HTR-8/SVneo (cell line): ENCODE data around the gene C13orf46.

Experiments
- DNase-seq: peaks from one replicate; pipeline ENCODE4 v3.0.0; 2011; ENCODE audit warnings: low spot score, mixed read lengths; ENCODE audit not compliant: insufficient read length
- FAIRE-seq: peaks from 2 replicates; lab custom pipeline; 2011; peaks lifted over from hg19 to GRCh38; lab: Jason Lieb, UNC

C13orf46 gene

DNA sequence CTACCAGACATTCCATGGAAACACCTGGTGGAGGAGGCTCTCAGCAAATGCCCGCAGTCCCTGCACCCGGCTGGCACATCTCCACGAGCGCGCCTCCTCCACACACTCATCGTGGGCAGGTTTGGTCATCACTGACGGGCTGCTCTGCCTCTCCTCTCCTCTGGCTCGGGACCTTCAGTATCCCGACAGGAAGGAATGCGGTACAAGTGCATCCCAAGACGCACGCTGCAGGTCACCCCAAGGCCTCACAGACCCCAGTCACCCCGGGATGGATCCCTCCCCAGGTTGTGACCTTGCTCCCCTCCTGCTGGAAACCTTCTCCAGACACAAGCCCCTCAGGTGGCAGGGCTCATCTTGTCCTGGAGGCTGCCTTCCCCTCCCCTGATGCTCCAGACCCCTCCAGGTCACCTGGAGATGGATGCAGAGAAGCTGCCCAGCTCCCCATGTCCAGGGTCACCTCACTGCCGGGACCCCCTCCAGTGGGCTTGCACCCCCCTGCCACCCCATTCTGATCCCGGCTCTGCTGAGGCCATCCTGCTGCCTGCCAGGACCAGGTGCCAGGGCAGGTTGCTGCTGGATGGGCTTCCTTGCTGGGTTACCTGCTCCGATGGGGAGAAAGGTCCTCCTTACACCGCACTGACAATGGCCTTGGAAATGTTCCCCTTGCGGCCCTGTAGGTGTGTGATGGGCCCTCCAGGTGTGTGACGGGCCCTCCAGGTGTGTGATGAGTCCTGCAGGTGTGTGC lies 29.9 kb downstream of the C13orf46 start:
- DNase-seq (no peak), FAIRE-seq (no peak)

DNA sequence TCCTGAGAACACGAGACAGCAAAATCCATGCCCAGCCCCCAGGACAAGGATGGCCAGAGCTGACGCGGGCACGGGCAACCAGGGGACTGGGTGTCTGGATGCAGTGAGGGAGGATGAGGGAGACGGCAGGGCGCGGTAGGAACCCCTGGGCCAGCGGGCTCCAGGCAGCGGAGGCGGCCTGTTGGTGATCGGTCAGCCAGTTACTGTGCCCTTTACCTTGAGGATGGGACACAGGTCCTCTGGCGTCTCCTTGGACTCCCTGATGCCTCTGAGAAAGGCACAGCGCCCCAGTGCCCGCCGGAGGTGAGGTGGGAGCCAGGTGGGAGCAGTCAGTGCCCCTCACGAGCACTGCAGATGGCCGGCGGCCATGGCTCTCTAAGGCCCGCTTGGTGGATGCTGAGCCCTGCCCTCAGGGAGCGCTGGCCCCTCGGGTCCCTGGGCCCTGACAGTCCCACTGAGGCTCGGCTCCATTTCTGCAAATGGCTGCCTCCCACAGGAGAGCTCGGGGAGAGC lies 31.2 kb downstream of the C13orf46 start:
- FAIRE-seq = no peak
- no peak for DNase-seq

- no peak for DNase-seq
- FAIRE-seq = no peak
These were observed 32.2 kb downstream of the C13orf46 start for GRCh38 chr13:113941571-113942191.

GRCh38 chr13:113939944-113940297 lies 34.0 kb downstream of the C13orf46 start:
- FAIRE-seq (no peak), DNase-seq (no peak)

DNA sequence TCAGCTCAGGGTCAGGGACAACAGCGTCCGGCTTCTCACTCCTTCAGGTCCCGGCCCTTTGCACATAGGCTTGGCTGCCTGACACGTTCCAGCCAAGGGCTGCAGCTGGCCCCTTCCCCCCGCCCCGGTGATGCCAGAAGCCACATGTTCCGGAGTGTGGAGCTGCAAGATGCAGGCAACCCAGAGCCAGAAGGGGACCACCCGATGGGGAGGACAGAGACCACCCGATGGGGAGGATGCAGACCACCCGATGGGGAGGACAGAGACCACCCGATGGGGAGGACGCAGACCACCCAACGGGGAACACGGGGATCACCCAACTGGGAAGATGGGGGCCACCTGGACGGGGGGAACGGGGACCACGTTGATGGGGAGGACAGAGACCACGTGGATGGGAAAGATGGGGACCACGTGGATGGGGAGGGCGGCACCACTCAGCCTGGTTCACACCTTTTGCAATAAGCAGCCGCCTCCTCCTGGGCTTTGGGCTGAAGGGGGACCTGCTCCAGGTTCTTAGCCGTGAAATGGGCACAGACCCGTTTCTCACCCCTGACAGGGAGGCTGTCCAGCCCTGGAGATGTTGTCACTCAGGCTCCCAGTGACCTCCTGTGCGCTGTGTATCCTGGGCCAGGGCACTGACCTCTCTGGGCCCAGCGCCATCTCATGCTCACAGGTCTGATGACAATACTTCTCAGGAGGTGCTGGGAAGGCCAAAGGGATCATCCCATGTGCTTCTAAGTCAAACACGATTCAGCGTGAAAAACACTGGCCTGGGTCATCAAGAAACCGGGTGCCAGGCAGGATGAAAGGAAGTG lies 34.5 kb downstream of the C13orf46 start:
- DNase-seq = no peak
- no peak for FAIRE-seq

GRCh38 chr13:113938716-113939115 lies 35.2 kb downstream of the C13orf46 start:
- no peak for DNase-seq
- no peak for FAIRE-seq

- FAIRE-seq (no peak), DNase-seq (no peak)
These were observed 35.6 kb downstream of the C13orf46 start for GRCh38 chr13:113938246-113938645.

- no peak for FAIRE-seq
- DNase-seq = no peak
These were observed 36.2 kb downstream of the C13orf46 start for GRCh38 chr13:113937527-113938180.

GRCh38 chr13:113937073-113937472 lies 36.8 kb downstream of the C13orf46 start:
- FAIRE-seq (no peak), DNase-seq (no peak)

GRCh38 chr13:113936166-113936965 lies 37.5 kb downstream of the C13orf46 start:
- DNase-seq = no peak
- FAIRE-seq = no peak

- FAIRE-seq (no peak), DNase-seq (no peak)
These were observed 38.7 kb downstream of the C13orf46 start for GRCh38 chr13:113935001-113935844.

DNA sequence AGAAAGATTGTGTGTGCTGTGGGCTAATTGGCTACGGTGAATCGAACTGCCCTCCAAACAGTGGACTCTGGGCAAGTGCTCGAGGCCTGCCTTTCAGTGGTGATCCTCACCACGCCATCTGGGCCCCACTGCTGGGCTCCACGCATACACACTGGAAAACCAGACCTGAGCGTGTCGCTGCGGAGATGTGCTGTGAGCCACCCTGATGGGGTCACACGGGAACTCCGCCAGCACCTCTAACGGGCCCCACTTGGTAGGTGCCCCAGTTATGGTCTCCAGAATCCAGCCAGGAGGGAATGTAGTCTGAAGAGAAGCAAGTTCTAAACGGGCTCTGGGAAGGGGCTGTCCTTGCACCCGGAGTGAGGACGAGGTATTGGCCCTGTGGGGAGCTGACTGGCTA lies 39.3 kb downstream of the C13orf46 start:
- DNase-seq = no peak
- no peak for FAIRE-seq

DNA sequence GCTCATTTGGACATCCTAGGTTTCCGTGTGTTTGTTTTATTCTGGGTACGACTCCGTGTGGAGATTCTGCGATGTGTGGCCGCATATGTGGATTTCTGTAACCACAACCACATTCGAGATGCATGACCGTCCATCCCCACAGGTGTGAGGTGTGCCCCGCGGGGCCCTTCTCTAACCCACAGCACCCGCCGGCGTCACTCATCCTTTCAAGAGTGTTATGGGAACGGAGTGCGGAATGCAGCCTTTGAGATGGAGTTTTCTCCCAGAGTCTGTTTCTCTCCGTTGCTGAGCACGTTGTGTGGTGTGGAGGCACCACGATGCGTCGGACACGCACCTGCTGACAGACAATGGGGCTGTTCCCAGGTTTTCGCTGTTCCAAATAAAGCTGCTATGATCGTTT lies 40.0 kb downstream of the C13orf46 start:
- no peak for FAIRE-seq
- DNase-seq = no peak

DNA sequence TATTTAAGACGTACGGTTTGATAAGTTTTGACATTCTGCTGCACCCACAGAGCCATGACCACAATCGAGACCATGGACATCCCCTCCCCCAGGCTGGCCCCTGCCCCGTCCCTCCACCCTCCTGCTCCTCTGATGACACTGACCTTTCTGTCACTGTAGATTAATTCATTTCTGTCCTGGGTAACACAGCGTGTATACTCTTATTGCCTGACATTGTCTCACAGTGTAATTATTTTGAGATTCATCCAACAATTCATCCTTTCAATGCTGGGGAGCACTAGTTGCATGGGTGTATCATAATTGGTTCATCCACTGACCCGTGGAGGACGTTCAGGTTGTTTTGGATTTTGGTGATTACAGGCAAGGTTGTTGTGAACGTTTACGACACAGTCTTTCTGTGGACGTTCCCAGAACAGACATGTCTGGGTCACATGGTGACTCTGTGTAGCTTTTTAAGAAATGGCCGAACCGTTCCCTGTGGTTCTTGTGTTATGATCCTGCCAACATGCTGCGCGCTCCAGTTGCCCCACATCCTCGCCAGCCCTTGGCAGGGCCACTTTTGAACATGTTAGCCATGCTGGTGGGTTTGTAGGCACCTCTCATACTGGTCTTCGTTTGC lies 41.9 kb downstream of the C13orf46 start:
- no peak for FAIRE-seq
- DNase-seq = no peak

GRCh38 chr13:113930671-113931637 lies 42.9 kb downstream of the C13orf46 start:
- DNase-seq = no peak
- no peak for FAIRE-seq

DNA sequence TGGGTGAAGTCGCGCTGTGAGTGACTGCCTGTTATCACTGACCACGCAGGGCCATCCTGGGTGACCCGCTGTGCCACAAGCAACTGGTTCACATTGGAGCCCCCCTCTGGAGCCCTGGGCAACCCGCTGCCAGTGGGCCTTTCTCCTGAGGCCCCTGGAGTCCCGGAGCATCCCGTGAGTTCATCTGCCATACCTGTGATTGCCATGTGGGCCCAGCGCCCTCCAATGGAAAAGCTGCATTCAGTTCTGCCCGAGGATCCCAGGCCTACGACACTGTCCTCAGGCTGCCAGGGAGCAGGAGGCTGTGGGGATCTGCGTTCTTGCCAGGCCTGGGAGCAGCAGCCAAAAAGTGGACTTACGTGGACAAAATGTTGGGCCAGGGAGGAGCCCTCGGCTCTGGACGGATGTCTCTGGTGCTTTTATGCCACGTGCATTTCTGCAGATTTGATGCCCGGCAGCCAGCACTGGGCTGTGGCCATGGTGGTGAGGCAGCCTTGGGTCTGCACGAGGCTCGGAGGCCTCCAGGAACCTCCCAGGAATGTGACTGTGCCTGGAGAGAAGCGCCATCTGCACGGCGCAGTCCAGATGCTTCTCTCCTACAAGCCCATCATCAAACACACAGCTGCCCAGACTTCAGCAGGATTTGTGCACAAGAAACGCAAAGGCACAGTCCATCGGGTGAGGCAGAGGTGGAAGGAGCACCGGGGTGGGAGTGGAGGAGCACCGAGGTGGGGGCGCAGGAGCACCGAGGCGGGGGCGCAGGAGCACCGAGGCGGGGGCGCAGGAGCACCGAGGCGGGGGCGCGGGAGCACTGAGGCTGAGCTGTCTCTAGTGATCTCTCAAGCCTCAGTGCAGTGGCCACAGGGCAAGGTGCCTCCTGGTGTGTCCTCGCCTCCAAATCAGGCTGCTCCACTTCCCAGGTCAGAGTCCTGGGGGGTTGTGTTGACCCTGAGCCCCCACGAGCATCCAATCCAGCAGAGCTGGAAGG lies 44.0 kb downstream of the C13orf46 start:
- DNase-seq = no peak
- no peak for FAIRE-seq
